ENCODE results near the gene ZW10.
"Not testable (repeated sequence)": the region's sequence is repeated elsewhere in the genome, so short reads cannot be mapped to it uniquely, and the experiment has no call there.

The ZW10 gene

DNA sequence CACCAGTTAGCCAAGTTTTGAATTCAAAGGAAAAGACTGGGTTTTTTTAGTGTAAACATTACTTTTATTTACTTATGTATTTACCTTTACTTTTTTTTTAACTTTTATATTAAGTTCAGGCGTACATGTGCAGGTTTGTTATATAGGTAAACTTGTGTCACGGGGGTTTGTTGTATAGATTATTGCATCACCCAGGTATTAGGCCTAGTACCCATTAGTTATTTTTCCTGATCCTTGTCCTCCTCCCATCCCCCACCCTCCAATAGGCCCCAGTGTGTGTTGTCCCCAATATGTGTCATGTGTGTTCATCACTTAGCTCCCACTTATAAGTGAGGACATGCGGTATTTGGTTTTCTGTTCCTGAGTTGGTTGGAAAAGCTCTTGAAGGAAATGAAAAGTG, 20.6 kb downstream of the ZW10 start:
- no peak for DNase-seq (ENCODE audit: low read depth)

DNA sequence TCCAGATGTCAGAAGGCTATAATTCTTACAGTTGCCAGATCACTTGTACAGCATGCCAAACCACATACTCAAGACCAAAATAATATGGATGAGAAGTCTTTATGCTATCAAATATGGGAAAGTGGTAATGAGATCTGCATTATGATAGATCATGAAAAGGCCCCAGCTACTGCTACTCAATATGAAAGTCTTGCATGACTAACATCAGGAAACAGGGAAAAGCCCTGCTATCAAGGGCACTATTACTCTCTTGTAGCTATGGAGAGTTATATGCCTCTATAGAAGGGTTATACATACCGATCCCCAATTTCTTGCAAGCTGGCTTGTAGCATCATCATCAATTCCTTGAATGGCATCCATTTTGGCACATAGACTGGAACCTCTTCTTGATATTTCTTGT, 37.2 kb downstream of the ZW10 start:
- no peak for DNase-seq (ENCODE audit: low read depth)

DNA sequence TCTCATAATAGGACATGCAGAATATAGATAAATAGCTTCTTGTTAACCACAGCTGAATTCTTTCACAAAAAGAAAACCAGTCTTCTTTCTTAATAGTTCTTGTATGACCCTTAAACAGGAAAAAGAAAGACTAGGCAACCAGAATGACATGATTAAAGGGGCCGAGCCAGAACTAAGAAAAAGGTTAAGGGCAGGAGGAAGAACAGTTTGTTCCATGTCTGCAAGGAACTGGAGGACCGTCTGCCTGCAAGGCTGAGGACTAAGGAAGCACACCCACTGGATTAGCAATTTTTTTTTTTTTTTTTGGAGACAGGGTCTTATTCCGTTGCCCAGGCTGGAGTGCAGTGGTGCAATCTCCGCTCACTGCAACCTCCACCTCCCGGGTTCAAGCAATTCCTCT, 41.4 kb downstream of the ZW10 start:
- DNase-seq (ENCODE audit: low read depth) = no peak

DNA sequence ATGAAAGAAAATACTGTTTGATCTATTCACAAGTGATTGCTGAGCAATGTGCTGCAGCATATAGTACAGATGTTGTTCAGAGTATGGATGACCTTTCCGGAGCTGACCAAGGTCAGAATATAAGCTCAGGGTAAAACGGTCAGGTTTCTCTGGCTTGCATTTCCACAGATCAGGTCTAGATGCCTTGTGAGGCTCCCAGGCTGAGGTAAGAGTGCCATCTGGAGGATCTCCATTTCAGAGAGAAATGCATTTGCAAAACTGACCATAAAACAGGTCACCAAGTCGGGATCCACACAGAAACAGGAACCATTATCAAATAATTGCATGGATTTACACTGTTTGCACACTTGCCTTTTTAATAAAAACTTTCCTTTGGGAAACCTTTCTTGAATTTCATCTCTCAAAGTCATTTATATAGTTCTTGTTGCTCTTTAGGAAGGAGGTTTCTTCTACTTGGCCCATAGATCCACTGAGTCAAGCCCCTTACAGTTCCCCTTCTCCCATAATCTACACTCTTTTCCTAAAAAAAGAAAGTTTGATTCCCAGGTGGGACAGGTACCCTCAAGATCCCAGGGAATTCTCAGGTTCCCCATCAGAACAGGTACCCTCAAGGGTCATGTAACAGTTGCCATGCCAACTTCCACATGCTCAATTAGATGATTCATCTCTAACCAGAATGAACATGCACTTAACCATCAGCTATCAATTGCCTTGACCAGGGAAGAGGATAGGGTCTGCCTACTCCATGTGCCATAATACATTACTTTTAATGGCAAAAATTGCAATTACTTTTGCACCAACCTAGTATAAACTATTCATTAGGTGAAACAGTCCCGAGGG, 42.4 kb downstream of the ZW10 start:
- peak; percentile 60 for DNase-seq (ENCODE audit: low read depth)

DNA sequence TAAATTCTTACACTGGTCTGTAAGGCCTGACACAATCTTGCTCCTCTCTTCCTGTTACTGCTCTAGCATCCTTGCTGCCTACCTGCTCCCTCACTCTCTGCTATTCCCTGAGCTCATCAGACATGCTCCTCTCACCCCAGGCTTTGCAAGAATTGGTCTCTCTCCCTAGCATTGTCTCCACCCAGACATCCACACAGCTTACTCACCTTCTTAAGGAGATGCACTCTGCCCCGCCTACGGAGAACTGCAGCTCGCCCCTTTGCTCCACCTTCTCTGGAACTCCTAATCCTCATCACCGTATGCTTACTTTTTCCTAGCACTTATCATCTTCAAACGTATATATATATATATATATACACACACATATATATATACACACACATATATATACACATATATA, 44.0 kb downstream of the ZW10 start:
- DNase-seq (ENCODE audit: low read depth) = no peak

DNA sequence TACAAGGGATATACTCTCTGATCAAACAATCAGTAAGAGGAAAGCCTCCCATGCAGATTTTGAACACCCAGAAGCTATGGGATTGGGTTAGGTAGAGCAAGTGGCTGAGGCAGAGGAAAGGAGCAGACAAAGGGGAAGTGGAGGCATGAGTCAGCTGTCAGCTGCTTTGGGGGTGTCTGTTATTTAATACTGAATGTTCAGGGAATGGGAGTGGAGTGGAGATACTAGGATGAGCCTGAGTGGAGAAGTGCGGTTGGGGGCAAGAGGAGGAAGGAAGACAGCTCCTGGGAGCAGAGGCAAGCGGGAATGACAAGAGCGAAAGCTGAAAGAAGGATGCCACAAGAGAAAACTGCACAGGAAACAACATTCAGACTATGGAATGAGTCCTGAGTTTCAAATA, 44.7 kb downstream of the ZW10 start:
- DNase-seq (ENCODE audit: low read depth) = no peak

DNA sequence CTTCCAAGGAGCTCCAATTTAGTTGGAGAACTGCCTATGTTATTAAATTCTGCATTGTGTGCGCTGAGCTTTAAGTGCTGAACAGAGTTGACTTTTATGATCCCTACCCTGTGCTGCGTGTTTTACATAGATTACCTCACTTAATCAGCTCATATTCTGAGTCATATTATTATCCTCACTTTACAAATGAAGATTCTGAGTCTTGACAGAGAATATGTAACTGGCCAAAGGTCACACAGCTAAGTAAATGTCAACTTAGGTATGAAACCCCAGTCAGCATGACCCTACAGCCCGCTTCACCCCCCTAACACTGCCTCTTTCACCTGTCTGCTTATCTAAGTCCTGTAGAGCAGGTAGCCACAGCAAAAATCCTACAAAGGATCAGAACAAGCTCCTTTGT, 47.6 kb downstream of the ZW10 start:
- no peak for DNase-seq (ENCODE audit: low read depth)

DNA sequence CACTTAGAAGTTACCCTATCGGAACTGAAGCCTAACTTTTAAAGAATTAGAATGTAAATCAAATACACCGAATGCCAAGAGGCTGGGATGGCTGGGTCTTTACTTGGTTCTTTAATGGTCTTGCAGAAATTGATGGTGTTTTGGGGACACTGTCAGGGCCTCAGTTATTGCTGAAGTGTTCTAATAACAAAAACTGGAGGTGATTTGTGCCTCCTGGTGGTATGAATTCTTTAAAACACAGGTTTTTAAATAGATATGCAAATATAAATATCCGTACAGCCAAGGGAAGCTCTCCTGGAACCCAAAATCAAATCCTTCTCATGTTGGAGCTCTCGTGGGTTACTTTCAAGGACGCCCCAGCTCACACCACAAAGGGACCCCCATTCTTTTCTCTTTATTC, 48.1 kb downstream of the ZW10 start:
- DNase-seq (ENCODE audit: low read depth) = no peak

DNA sequence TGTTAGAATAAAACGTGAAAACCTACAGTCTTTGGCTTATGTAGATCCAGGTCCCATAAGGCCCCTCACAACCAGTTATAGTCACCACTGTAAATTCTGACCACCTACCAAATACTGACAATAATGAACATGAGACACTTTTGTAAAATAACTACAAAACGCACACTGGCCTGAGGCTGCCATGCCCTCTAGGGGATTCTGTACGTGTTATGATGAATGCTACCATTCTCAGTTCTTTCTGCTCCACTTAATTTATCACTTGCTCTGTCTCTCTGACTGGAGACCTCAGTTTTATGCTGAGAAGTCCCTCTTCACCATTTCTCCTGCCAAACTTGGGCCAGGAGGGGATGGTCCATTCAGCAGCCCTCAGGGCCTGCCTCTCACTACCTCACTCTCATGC, 48.7 kb downstream of the ZW10 start:
- no peak for DNase-seq (ENCODE audit: low read depth)

DNA sequence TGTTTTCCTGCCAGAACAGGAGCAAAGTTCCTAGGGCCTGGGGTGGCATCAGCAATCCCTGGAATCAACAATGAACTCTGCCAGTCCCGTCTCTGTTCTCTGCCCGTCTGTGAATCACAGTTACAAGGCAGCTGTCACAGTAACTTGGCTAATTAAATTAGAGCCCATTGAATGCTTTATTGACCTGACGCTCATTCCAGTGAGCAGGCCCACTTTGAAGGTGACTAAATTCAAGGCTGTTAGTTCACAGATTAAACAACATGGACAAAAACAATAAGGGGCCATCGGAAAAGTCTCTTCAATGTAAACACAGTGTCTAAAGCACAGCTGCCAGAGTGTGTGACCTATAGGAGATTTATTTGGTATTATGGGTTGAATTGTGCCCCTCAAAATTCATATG, 49.7 kb downstream of the ZW10 start:
- no peak for DNase-seq (ENCODE audit: low read depth)

DNA sequence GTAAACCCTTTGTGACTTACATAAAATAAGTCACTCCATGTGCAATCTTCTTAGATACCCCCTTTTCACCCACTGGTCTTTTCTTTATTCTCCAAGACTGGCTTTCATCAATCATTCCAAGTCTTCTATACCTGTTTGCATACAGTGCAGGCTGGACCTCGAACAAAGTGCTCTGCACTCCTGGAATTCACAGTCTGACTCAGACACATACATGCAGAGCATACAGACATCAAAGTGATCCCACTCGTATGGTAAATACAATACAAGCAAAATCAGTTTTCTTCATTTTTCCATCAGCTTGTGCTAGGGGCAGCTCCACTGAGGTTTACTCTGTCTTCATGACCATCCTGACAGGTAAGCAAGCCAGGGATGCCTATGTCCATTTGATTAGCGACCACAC, 50.6 kb downstream of the ZW10 start:
- no peak for DNase-seq (ENCODE audit: low read depth)

DNA sequence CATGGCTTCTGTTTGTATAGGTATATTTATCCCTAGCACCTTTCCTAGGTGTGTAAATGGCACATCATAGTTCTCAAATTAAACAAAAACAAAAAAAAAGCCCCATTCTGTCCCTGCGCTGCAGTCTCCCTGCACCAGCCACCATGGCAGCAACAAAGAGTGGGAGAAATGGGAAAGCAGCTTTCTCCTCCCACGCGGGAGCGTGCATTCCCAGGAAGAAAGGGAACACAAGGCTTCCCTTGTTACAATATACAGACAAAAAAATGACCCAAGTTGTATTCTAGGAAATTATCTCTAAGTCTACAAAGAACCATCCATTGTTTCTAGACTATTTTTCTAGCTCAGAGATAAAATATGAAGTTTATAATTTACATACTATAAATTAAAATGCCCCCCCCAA, 51.3 kb downstream of the ZW10 start:
- no peak for DNase-seq (ENCODE audit: low read depth)

DNA sequence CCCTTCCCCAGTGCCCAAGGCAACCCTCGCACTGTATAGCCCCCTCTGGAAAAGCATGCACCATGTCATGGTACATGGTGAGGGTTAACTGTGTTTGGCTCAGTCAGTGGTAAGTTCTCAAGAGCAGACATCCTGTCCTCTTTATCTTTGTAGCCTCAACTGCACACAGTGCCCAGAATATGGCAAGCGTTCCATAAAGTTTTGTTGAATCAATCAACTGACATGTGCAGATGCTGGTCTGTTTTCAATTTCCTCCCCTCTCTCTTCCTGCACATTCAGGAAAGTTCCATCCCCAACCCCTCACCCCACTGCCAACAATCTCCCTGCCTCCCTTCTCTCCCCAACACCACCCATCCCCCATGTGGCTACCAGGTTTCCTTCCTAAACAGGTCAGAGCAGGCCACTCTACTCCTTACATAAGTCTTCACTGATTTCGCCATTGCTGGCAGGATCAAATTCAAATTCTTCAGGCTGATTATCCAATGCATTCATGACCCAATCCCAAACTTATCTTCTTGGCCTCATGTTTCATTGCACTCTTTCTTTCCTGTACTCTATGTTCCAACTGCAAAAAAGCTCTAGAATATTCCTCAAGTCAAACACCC, 51.9 kb downstream of the ZW10 start:
- DNase-seq (ENCODE audit: low read depth) = no peak

DNA sequence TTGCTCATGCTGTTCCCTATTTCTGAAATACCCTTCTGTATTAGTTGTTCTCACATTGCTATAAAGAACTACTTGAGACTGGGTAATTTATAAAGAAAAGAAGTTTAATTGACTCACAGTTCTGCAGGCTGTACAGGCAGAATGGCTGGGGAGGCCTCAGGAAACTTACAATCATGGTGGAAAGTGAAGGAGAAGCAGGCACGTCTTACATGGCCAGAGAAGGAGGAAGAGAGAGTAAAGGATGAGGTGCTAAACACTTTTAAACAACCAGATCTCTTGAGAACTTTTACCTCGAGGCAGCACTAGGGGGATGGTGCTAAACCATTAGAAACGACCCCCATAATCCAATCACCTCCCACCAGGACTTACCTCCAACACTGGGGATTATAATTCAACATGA, 53.0 kb downstream of the ZW10 start:
- DNase-seq (ENCODE audit: low read depth) = not testable (repeated sequence)

DNA sequence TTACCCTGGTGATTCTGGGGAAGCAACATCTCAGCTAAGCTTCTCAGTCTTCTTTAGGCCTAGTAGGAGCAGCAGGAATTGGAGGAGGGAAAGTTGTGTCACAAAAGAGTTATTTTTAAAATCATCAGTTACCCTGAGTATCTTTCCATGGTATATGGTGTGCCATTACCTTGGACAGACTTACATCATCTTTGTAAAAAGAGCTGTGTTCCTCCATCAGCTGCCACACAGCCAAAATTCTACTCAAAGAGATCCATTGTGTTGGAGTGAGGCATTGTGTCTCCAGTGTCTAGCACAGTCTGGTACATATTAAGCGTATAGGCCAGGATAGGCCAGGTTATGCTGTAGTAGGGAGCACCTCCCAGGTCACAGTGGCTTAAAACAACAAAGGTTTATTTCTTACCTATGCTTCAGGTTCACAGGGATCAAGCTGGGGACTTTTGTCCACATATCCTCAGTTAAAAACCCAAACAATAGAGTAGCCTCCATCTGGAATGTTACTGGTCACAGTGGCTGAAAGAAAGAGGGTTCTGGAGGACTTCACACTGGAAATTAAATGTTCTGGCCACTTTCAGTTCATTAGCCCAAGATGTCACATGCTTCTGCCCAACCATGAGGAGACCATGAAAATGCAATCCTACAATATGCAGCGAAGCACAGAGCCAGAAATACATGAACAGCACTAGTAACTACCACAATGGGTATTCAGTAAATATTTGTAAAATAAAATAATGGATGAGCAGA, 57.4 kb downstream of the ZW10 start:
- DNase-seq (ENCODE audit: low read depth) = no peak

DNA sequence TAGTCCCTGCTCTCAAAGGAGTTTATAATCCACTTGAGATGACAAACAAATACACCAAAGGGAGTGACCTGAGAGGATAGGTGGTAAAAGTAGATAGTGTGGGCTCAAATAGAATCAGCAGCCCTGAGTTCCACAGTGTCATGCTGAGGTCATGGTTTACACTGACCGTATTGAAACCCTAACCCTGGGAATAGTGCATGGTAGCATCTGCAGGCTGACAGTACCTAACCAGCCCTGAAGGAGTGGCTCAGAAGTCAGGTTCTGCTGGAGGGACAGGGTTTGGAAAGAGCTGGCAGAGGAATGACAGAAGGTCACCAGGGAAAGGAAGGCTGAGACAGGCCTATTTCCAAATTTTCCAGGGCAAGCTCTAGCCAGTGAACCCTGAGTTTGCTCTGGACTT, 58.2 kb downstream of the ZW10 start:
- DNase-seq (ENCODE audit: low read depth) = no peak

DNA sequence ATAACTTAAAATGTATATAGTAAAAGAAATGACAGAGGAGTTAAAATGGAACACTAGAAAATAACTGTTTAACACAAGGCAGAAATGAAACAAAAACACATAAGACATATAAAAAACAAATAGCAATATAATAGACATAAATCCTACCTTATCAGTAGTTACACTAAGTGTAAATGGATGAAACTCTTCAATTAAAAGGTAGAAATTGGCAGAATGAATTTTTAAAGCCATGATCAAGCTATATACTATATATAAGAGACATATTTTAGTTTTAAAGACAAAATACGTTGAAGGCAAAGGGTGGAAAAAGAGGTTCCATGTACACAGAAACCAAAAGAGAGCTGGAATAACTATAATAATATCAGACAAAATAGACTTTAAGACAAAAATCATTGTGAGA, 62.5 kb downstream of the ZW10 start:
- no peak for DNase-seq (ENCODE audit: low read depth)

DNA sequence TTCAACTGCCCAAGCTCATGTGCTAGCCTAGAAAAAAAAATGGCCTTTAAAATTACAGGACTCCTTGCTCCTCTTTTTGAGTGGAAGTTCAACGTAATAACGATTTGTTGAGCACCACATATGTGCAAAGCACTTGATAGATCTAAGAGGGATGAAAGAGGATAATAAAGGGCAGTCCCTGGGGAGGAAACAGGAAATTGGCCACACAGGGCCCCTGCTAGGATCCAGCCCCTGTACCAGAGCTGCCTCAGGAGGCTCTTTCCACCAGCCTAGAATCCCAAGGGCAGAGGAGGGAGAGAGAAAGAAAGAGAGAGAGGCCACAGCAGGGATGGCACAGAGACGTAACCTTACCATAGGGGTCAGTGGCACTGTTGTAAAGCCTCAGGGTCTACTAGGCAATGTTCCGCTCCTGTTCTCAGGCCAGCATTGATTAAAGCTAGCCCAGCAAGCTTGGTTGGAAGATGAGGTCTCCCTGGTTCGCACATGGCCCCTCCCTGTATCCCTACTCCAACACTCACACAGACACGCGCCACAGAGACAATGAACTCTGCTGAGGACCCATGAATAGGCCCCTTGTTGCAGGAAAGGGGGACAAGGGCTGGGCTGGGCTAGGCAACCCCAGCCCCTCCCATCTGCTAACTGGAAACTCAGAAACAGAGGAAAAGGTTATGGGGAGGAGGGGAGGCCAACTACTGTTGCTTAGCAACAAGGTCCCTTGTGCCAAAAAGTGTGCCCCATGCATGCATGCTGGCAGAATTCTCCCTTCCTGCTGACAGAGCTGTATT, 67.4 kb downstream of the ZW10 start, which contains the start of gene TMPRSS5:
Gene TMPRSS5, minus strand, starts transcription at position 438 of the 785 bp plus-strand sequence. Its CDS starts 84 bp downstream, at position 354.
- no peak for DNase-seq (ENCODE audit: low read depth)

DNA sequence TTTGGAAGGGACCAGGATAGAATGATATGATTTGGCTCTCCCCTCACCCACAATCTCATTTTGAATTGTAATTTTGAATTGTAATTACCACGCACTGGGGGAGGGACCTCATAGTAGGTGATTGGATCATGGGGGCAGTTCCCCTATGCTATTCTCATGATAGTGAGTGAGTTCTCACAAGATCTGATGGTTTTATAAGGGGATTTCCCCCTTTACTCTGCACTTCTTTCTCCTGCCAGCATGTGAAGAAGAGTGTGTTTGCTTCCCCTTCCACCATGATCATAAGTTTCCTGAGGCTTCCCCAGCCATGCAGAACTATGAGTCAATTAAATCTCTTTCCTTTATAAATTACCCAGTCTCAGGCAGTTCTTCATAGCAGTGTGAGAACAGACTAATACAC, 69.9 kb downstream of the ZW10 start:
- DNase-seq (ENCODE audit: low read depth) = not testable (repeated sequence)

DNA sequence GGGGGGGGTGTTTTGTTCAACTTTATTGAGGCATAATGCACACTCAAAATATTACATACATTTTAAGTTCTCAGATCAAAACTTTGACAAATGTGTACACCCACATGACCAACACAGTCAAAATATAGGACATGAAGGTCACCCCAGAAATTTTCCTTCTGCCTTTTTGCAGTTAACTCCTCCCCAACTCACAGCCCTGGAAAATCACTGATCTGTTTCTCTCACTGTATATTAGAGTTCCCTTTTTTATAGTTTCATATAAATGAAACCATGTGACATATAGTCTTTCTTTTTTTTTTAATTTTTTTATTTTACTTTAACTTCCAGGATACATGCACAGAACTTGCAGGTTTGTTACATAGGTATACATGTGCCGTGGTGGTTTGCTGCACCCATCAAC, 72.0 kb downstream of the ZW10 start:
- no peak for DNase-seq (ENCODE audit: low read depth)

DNA sequence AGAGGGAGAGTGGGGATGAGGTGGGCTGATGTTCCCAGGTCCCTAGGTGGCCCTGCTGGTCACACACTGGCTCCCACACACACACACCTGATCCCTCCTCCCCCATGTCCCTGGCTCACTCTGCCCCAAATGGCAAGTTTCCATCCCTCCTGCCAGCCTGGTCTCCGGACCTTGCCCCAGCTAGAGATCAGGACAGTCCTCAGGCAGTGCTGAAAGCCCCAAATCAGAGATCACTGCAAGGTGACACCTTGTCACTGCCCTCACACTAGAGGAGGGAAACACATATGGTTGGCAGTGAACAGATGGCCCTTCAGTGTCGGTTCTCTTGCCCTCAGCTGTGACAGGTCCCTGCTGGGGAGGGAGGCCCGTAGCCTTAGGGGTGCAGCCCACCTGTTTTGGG, 75.0 kb downstream of the ZW10 start:
- no peak for DNase-seq (ENCODE audit: low read depth)

DNA sequence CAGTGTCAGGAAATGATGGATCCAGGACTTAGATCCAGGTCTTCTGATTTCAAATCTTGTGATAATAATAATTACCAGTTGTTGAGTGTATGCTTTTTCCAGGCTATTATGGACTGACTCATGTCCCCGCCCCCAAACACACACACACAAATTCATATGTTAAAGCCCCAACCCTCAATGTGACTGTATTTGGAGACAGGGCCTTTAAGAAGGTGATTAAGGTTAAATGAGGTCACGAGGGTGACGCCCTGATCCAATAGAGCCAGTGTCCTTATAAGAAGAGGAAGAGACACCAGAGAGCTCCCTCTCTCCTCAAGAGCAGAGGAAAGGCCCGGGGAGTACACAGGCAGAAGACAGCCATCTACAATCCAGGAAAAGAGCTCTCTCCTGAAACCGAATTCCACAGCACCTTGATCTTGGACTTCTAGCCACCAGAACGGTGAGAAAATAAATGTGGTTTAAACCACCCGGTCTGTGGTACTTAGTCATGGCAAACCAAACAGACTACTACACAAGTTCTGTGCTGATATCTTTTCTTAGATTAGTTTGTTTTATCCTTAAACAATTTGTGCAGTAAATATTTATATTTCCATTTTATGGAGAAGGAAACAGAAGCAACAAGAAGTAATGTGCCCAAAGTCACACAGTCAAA, 75.6 kb downstream of the ZW10 start:
- no peak for DNase-seq (ENCODE audit: low read depth)

Data from stromal cell of bone marrow (primary cell).